CD4-positive, alpha-beta memory T cell (primary cell): ENCODE data around the gene RFNG. TPM values are rescaled to one million over a fixed set of nuclear protein-coding genes. Genes with fewer than 3 reads are reported as not detected.

Source experiments
- CTCF ChIA-PET: fragments of 350-600 bp; sonication (Branson Sonifier 250); formaldehyde crosslinking; loops from one replicate; lab custom pipeline; 2021; ENCODE audit warnings: inconsistent platforms; ENCODE audit not compliant: partially characterized antibody; lab: Charles Lee
- POLR2A ChIA-PET: fragments of 350-600 bp; sonication (Branson Sonifier 250); formaldehyde crosslinking; loops from one replicate; lab custom pipeline; 2021; ENCODE audit not compliant: partially characterized antibody; lab: Charles Lee
- DNase-seq, 5 donors: peaks; one replicate each; pipeline versions ENCODE4 v3.0.0 to v3.0.0-alpha.2; 2020 to 2022; ENCODE audit warnings: mixed read lengths in 1 of 5
- H3K27ac ChIP-seq: one replicate; pipeline ENCODE4 v1.7.0; 2013; ENCODE audit warnings: low read depth, low read length
- H3K27me3 ChIP-seq: 2 replicates; pipeline ENCODE4 v1.7.0; 2013; ENCODE audit warnings: mild to moderate bottlenecking, low read length, moderate library complexity; ENCODE audit not compliant: insufficient read depth
- H3K36me3 ChIP-seq: 2 replicates; pipeline ENCODE4 v1.7.0; 2013; ENCODE audit warnings: mild to moderate bottlenecking, low read length, moderate library complexity; ENCODE audit not compliant: insufficient read depth
- H3K4me1 ChIP-seq: 2 replicates; pipeline ENCODE4 v1.7.0; 2013; ENCODE audit warnings: mild to moderate bottlenecking, low read length, moderate library complexity; ENCODE audit not compliant: insufficient read depth
- H3K4me3 ChIP-seq, 2 donors: one replicate each; pipeline ENCODE4 v1.7.0; 2013; ENCODE audit warnings: low read length in 2 of 2, mild to moderate bottlenecking in 1 of 2
- H3K9me3 ChIP-seq, 2 donors: one replicate each; pipeline ENCODE4 v1.7.0; 2013; ENCODE audit warnings: low read length in 2 of 2, control low read depth in 1 of 2; ENCODE audit not compliant: control insufficient read depth in 1 of 2
- H3K27ac Mint-ChIP-seq, 7 donors: one replicate each; pipeline ENCODE4 v1.8.0; 2020 to 2021; ENCODE audit warnings: mixed read lengths in 7 of 7, mild to moderate bottlenecking in 6 of 7, inconsistent platforms in 3 of 7, moderate library complexity in 3 of 7
- H3K27me3 Mint-ChIP-seq, 2 donors: one replicate each; pipeline ENCODE4 v1.8.0; 2020 to 2021; ENCODE audit warnings: mixed read lengths in 2 of 2
- H3K36me3 Mint-ChIP-seq, 2 donors: one replicate each; pipeline ENCODE4 v1.8.0; 2020 to 2021; ENCODE audit warnings: mixed read lengths in 2 of 2, inconsistent platforms in 1 of 2, mild to moderate bottlenecking in 1 of 2
- H3K4me1 Mint-ChIP-seq, 4 donors: one replicate each; pipeline ENCODE4 v1.8.0; 2020 to 2021; ENCODE audit warnings: mixed read lengths in 4 of 4, mild to moderate bottlenecking in 1 of 4
- H3K4me3 Mint-ChIP-seq, 8 donors: one replicate each; pipeline ENCODE4 v1.8.0; 2020 to 2021; ENCODE audit warnings: mixed read lengths in 8 of 8, mild to moderate bottlenecking in 7 of 8, moderate library complexity in 6 of 8, inconsistent platforms in 3 of 8
- H3K9me3 Mint-ChIP-seq, 8 donors: one replicate each; pipeline ENCODE4 v1.8.0; 2020 to 2021; ENCODE audit warnings: mixed read lengths in 8 of 8, mild to moderate bottlenecking in 5 of 8, inconsistent platforms in 3 of 8, moderate library complexity in 1 of 8
- intact Hi-C: fragments of 100-400 bp; cut with micrococcal nuclease; formaldehyde crosslinking; loops from one replicate; pipeline ENCODE4 v1.15.1; 2023
- polyA plus RNA-seq, 2 donors: library from polyadenylated mRNA; unstranded; fragments of 300-500 nt; fragmentation: Illumina TruSeq; gene quantifications; one replicate each; pipeline ENCODE4 v1.2.3, GENCODE V29; 2021
- total RNA-seq, 2 experiments: library from RNA; stranded (reverse); gene quantifications; one replicate each; pipeline ENCODE4 v1.2.3, GENCODE V29; 2021

Gene RFNG
- total and polyA plus RNA-seq, 4 experiments from 2014 or later: 6.2 to 44.0 (median 22.9) TPM

DNA sequence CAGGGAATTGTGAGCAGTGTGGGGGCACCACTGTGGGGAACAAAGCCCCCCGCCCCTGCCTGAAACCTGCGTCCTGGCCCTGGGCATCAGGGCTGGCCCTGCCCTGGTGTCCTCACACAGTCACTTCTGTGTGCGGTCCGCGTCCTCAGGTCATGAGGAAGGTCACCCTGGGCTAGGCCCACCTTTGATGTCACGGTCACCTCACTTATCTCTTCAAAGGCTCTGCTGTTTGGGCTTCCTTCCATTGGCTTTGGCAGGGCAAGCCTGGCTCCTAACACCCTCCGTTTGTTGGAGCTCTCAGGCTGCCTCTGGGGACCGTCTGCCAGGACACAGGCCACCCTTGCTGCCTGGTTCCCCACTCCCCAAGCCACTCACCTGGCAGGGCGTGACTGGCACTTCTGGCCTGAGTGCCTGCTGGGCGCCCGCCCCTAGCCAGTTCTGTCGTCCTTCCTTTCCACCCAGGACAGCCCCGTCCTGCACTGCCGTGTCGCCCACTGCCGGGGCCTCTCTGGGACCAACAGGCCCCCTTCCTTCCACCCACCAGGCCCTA lies 37.8 kb downstream of the RFNG start:
- POLR2A ChIA-PET: interaction anchor here (1.1 kb wide), 1 partner anchor 47 kb away, joined by 3 read pairs; no protein-coding TSS in a partner anchor
- no peaks in the 10 kb centered on the region for H3K9me3 ChIP-seq
- H3K4me1 ChIP-seq: no peaks in the 10 kb centered on the region
- no peaks in the 10 kb centered on the region for H3K27me3 ChIP-seq
- H3K27ac ChIP-seq: no peak overlapping the region
- H3K4me3 ChIP-seq: no peak overlapping the region
- Mint-ChIP-seq H3K4me3 (no peak overlapping the region), H3K4me1 (peaks cover 0 to 3% (median 0%) of the 10 kb centered on the region in 4 donors), H3K27ac (no peak overlapping the region), H3K36me3 (peaks cover 0 to 3% of the 10 kb centered on the region in 2 donors), H3K9me3 (no peaks in the 10 kb centered on the region), H3K27me3 (no peaks in the 10 kb centered on the region)
- H3K36me3 ChIP-seq: no peaks in the 10 kb centered on the region
- no peak for DNase-seq
- CTCF ChIA-PET: no interaction called here
- intact Hi-C loops: no loop called here

- Mint-ChIP-seq H3K27me3 (no peaks in the 10 kb centered on the region), H3K9me3 (no peaks in the 10 kb centered on the region), H3K4me3 (no peak overlapping the region), H3K4me1 (no peaks in the 10 kb centered on the region), H3K27ac (no peak overlapping the region), H3K36me3 (peaks cover 0 to under 1% of the 10 kb centered on the region in 2 donors)
- POLR2A ChIA-PET: no interaction called here
- no peak overlapping the region for H3K4me3 ChIP-seq
- CTCF ChIA-PET: interaction anchor here (1.4 kb wide), 1 partner anchor 53 kb away, joined by 4 read pairs; no protein-coding TSS in a partner anchor
- no peak for DNase-seq
- no peaks in the 10 kb centered on the region for H3K27me3 ChIP-seq
- intact Hi-C loops: no loop called here
- no peak overlapping the region for H3K27ac ChIP-seq
- no peaks in the 10 kb centered on the region for H3K9me3 ChIP-seq
- no peaks in the 10 kb centered on the region for H3K36me3 ChIP-seq
- H3K4me1 ChIP-seq: no peaks in the 10 kb centered on the region
Observed at GRCh38 chr17:82013341-82013740, 38.3 kb downstream of the RFNG start.

DNA sequence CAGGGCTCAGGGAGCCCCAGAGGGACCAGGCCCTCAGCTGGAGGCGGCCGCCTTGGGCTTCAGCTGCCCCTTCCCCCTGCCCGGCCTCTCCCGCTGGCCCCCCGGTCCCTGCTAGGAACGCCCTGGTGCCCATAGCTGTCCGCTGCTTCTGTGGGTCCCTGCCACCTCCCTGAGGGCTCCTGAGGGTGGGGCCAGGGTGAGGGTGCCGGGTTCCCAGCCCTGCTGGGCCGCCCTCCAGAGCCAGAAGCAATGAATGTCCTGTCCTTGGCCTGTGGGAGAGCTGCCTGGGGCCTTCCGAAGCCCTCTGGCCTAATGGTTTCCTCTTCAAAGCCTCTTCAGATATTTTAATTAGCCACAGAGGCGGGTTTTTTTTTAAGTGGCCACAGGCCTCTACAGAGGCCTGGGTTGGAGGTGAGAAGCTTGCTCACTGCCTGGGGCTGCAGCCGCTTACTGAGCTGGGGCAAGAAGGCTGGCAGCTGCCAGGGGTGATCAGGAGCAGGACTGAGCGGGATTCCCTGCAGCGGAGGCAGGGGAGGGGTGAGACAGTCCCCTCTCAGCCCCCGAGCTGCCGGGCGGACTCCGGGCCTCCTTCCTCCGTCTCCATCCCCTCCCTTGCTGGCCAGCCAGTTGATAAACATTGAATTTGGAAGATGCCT lies 38.8 kb downstream of the RFNG start:
- Mint-ChIP-seq H3K27me3 (no peaks in the 10 kb centered on the region), H3K9me3 (no peaks in the 10 kb centered on the region), H3K4me1 (no peaks in the 10 kb centered on the region), H3K36me3 (no peaks in the 10 kb centered on the region), H3K4me3 (no peak overlapping the region), H3K27ac (no peak overlapping the region)
- ChIA-PET CTCF (interaction anchor here (1.4 kb wide), 1 partner anchor 52 kb away, joined by 4 read pairs; no protein-coding TSS in a partner anchor), POLR2A (interaction anchor here (0.6 kb wide), 1 partner anchor 12 kb away, joined by 3 read pairs; no protein-coding TSS in a partner anchor)
- no peaks in the 10 kb centered on the region for H3K27me3 ChIP-seq
- no peaks in the 10 kb centered on the region for H3K36me3 ChIP-seq
- no peak overlapping the region for H3K27ac ChIP-seq
- DNase-seq: no peak
- no peaks in the 10 kb centered on the region for H3K9me3 ChIP-seq
- H3K4me1 ChIP-seq: no peaks in the 10 kb centered on the region
- H3K4me3 ChIP-seq: no peak overlapping the region
- intact Hi-C loops: no loop called here

DNA sequence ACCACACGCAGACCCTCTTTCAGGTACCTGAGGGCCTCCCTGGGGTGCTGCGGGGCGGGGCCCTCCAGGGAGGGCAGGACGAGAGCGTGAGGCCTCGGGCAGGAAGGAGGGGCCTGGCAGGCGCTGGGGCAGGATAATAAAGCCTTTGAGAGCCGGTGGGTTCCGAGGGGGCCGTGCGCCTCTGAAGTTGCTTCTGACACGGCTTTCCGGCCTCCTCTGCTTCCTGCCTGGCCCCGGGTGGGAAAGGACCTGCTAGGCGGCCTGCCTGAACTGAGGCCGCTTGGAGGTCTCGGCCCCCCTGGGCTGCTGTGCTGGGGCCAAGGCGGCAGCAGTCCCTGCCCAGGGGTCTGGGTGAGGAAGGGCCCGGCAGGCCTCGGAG lies 39.4 kb downstream of the RFNG start:
- POLR2A ChIA-PET: interaction anchor here (0.6 kb wide), 1 partner anchor 13 kb away, joined by 3 read pairs; no protein-coding TSS in a partner anchor
- CTCF ChIA-PET: interaction anchor here (1.4 kb wide), 1 partner anchor 52 kb away, joined by 4 read pairs; no protein-coding TSS in a partner anchor

DNA sequence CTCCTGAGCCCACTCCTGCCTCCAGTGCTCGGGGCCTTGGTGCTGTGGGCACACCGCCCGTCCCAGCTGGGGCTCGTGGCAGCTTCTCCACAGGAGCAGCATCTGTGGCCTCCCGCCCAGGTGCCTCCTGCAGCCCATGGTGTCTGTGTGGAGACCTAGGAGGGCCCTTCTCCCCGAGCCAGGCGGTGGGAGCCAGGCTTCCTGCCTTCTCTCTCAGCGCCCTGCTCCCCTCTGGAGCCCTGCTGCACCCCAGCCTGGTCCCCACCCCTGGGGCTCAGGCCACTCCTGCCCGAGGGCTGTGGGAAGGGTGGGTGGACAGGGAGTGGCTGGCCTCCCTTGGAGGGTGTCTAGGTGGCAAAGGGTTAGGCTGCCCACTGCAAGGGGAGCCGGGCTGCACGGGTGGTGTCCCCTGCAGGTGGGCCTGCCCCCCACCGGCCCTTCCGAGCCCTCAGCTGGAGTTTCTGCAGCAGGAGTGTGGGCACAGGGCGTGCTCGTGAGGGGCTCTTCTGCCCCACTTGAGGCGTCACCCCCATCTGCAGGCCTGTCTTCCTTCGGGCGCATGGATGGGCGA lies 39.9 kb downstream of the RFNG start:
- Histone ChIP-seq H3K4me1 (no peaks in the 10 kb centered on the region), H3K27ac (no peak overlapping the region), H3K27me3 (no peaks in the 10 kb centered on the region), H3K4me3 (no peak overlapping the region), H3K9me3 (no peaks in the 10 kb centered on the region), H3K36me3 (no peaks in the 10 kb centered on the region)
- Mint-ChIP-seq H3K36me3 (no peaks in the 10 kb centered on the region), H3K9me3 (no peaks in the 10 kb centered on the region), H3K4me1 (no peaks in the 10 kb centered on the region), H3K27ac (no peak overlapping the region), H3K27me3 (no peaks in the 10 kb centered on the region), H3K4me3 (no peak overlapping the region)
- ChIA-PET POLR2A (no interaction called here), CTCF (interaction anchor here (1.2 kb wide), 1 partner anchor 52 kb away, joined by 3 read pairs; no protein-coding TSS in a partner anchor)
- intact Hi-C loops: no loop called here
- DNase-seq: no peak

More for the DNA sequence above, 39.4 kb downstream of the RFNG start:
- Histone ChIP-seq H3K27me3 (no peaks in the 10 kb centered on the region), H3K4me3 (no peak overlapping the region), H3K4me1 (no peaks in the 10 kb centered on the region), H3K27ac (no peak overlapping the region), H3K9me3 (no peaks in the 10 kb centered on the region), H3K36me3 (no peaks in the 10 kb centered on the region)
- intact Hi-C loops: no loop called here
- Mint-ChIP-seq H3K36me3 (no peaks in the 10 kb centered on the region), H3K27me3 (no peaks in the 10 kb centered on the region), H3K4me3 (no peak overlapping the region), H3K27ac (no peak overlapping the region), H3K9me3 (no peaks in the 10 kb centered on the region), H3K4me1 (no peaks in the 10 kb centered on the region)
- DNase-seq: no peak

DNA sequence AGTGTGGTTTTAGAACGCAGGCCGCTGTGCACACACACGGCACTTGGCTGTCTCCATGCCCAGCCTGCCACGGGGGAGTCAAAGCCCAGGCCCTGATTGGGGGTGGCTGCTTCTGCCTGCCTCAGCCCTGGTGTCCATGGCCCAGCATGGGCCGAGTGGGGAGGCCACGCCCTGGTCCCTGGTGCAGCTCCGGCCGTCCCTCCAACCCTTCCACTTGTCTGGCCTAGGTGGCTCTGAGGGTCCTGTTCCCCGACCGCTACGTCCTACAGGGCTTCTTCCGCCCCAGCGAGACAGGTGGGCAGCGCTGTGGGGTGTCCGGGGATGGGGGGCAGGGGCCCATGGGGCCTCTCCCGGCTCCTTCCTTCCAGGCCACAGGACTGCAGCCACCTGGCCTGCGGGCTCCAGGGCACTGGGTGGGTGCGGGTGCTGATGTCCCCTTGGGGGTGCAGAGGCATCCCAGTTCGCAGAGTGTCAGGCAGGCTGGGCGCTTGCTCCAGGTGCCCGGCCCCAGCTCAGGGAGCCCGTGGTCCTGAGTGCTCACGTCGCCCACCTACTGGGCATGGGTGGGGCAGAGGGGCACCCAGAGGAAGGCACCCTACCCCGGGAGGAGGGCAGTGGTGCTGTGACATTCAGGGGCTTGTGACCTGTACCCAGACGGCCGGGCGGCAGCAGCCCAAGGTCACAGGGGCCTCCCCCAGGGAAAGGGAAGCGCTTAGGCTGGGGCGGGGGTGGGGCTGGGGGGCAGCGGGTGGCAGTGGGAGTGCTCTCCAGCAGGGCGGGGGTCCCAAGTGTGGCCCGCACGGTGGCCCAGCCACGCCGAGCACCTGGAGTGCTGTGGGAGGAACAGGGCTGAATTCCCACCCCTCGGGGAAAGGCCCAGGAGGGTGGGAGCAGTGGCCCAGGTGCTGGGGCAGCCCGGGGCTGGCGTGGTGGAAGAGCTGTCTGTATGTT lies 40.8 kb downstream of the RFNG start:
- H3K27me3 Mint-ChIP-seq: no peaks in the 10 kb centered on the region
- Histone ChIP-seq H3K27me3 (no peaks in the 10 kb centered on the region), H3K4me3 (no peak overlapping the region), H3K9me3 (no peaks in the 10 kb centered on the region), H3K27ac (no peak overlapping the region), H3K36me3 (no peaks in the 10 kb centered on the region), H3K4me1 (no peaks in the 10 kb centered on the region)
- intact Hi-C loops: no loop called here
- no peaks in the 10 kb centered on the region for H3K9me3 Mint-ChIP-seq
- DNase-seq: no peak
- CTCF ChIA-PET: interaction anchor here (1.2 kb wide), 1 partner anchor 52 kb away, joined by 3 read pairs; no protein-coding TSS in a partner anchor
- peaks cover 0 to 1% (median 0%) of the 10 kb centered on the region in 4 donors for H3K4me1 Mint-ChIP-seq
- no peaks in the 10 kb centered on the region for H3K36me3 Mint-ChIP-seq
- H3K27ac Mint-ChIP-seq: no peak overlapping the region
- POLR2A ChIA-PET: no interaction called here
- no peak overlapping the region for H3K4me3 Mint-ChIP-seq
